CD4-positive, alpha-beta T cell (primary cell): ENCODE results near the gene OR5AU1. TPM values are rescaled to one million over a fixed set of nuclear protein-coding genes. Genes with fewer than 3 reads are reported as not detected.
A peak's percentile ranks its signal among the peaks of the same experiment; 100 is the strongest.

Source experiments
- ATAC-seq: fragments of 200-7000 bp; cut with Tn5 transposase; one replicate; pipeline ENCODE4 v1.10.0; 2022; ENCODE audit warnings: mild to moderate bottlenecking; ENCODE audit not compliant: poor library complexity
- CTCF ChIA-PET: fragments of 350-600 bp; sonication (Branson Sonifier 250); formaldehyde crosslinking; loops from one replicate; lab custom pipeline; 2021; ENCODE audit warnings: antibody characterized with exemption, inconsistent platforms; lab: Charles Lee
- POLR2A ChIA-PET: fragments of 350-600 bp; sonication (Branson Sonifier 250); formaldehyde crosslinking; loops from one replicate; lab custom pipeline; 2021; ENCODE audit warnings: antibody characterized with exemption, inconsistent platforms; lab: Charles Lee
- DNase-seq, 14 experiments: peaks; one replicate each; pipeline ENCODE4 v3.0.0-alpha.2; 2013 to 2020; ENCODE audit warnings: mixed read lengths in 2 of 14
- H3K27ac ChIP-seq, 2 donors: one replicate each; pipeline versions ENCODE4 v1.5.1 to v1.7.0; 2013; ENCODE audit warnings: low read length in 2 of 2, low read depth in 1 of 2, mild to moderate bottlenecking in 1 of 2
- H3K27me3 ChIP-seq, 2 experiments: 1 replicate in 1 of 2; 2 replicates in 1 of 2; pipeline versions ENCODE4 v1.6.1 to v1.7.0; 2013; ENCODE audit warnings: low read length in 2 of 2, control low read depth in 1 of 2, mild to moderate bottlenecking in 1 of 2, moderate library complexity in 1 of 2; ENCODE audit not compliant: insufficient read depth in 2 of 2, control insufficient read depth in 1 of 2
- H3K36me3 ChIP-seq: one replicate; pipeline ENCODE4 v1.6.1; 2013; ENCODE audit warnings: low read length, control low read depth; ENCODE audit not compliant: insufficient read depth
- H3K4me1 ChIP-seq: one replicate; pipeline ENCODE4 v1.6.1; 2013; ENCODE audit warnings: low read length, control low read depth; ENCODE audit not compliant: insufficient read depth
- H3K4me3 ChIP-seq: one replicate; pipeline ENCODE4 v1.5.1; 2013; ENCODE audit warnings: mild to moderate bottlenecking, low read length, moderate library complexity
- H3K9me3 ChIP-seq, 2 experiments: 1 replicate in 1 of 2; 2 replicates in 1 of 2; pipeline versions ENCODE4 v1.6.1 to v1.7.0; 2013; ENCODE audit warnings: low read length in 2 of 2, mild to moderate bottlenecking in 2 of 2, control low read depth in 1 of 2, moderate library complexity in 1 of 2; ENCODE audit not compliant: control insufficient read depth in 1 of 2, insufficient read depth in 1 of 2
- H3K27ac Mint-ChIP-seq: one replicate; pipeline ENCODE4 v1.8.0; 2020; ENCODE audit warnings: mixed read lengths
- H3K27me3 Mint-ChIP-seq: one replicate; pipeline ENCODE4 v1.8.0; 2021; ENCODE audit warnings: mixed read lengths
- H3K36me3 Mint-ChIP-seq: one replicate; pipeline ENCODE4 v1.8.0; 2021; ENCODE audit warnings: low read depth, mixed read lengths
- H3K4me1 Mint-ChIP-seq: one replicate; pipeline ENCODE4 v1.8.0; 2021; ENCODE audit warnings: low read depth, mixed read lengths
- H3K4me3 Mint-ChIP-seq: one replicate; pipeline ENCODE4 v1.8.0; 2020; ENCODE audit warnings: mild to moderate bottlenecking, mixed read lengths
- H3K9me3 Mint-ChIP-seq: one replicate; pipeline ENCODE4 v1.8.0; 2020; ENCODE audit warnings: mixed read lengths
- intact Hi-C, 2 experiments: fragments of 100-400 bp; cut with DNase I in 1 of 2; cut with micrococcal nuclease in 1 of 2; formaldehyde crosslinking; loops; one replicate each; pipeline versions ENCODE4 v1.15.1 to v1.9.0; 2023 to 2025; cut with DNase I, micrococcal nuclease
- total RNA-seq, 174 experiments: library from RNA in 2 of 174; stranded (reverse) in 2 of 174; gene quantifications; one replicate each; pipeline ENCODE4 v1.2.3 and lab custom pipeline; 2021 to 2026
- TF ChIP-seq, protein P1 (sequence below): fragments of 200-600 bp; IDR thresholded peaks from one replicate; pipeline ENCODE4 v1.8.0; 2022; ENCODE audit warnings: antibody characterized with exemption, mild to moderate bottlenecking

The OR5AU1 gene
- total RNA-seq, 2 experiments from 2014 or later: not detected

GRCh38 chr14:21136024-21136423 is 19.8 kb downstream of the OR5AU1 start:
- POLR2A ChIA-PET: interaction anchor here (2.0 kb wide), 1 partner anchor 33 kb away, joined by 5 read pairs; no protein-coding TSS in a partner anchor
- CTCF ChIA-PET: interaction anchor here (1.0 to 1.7 kb wide), 3 partner anchors 20 to 68 kb away, joined by 3 to 4 read pairs (median 3); partner anchors contain the start of gene OR5AU1
- H3K4me3 Mint-ChIP-seq: no peak overlapping the region

DNA sequence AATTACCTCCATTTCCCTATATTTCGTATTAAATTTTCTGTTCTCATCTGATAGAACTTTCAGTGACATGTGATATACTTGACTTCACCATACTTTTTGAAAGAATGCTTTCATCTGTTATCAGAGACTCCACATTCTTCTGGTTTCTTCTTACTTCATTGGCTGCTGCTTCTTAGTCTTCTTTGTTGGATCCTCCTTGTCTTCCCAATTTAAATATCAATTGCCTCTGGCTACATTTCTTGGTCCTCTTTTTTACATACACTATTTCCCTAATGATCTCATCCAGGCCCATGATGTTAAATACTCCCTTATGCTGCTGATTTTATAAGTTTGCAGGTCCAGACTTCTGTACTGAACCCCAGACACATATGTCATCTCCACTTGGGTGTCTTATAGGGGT is 22.0 kb downstream of the OR5AU1 start:
- ChIA-PET CTCF (no interaction called here), POLR2A (interaction anchor here (2.0 kb wide), 1 partner anchor 30 kb away, joined by 5 read pairs; no protein-coding TSS in a partner anchor)
- H3K9me3 Mint-ChIP-seq: no peaks in the 10 kb centered on the region
- H3K27ac ChIP-seq: no peak overlapping the region
- H3K4me1 Mint-ChIP-seq: no peaks in the 10 kb centered on the region
- TF ChIP-seq, protein P1, sequence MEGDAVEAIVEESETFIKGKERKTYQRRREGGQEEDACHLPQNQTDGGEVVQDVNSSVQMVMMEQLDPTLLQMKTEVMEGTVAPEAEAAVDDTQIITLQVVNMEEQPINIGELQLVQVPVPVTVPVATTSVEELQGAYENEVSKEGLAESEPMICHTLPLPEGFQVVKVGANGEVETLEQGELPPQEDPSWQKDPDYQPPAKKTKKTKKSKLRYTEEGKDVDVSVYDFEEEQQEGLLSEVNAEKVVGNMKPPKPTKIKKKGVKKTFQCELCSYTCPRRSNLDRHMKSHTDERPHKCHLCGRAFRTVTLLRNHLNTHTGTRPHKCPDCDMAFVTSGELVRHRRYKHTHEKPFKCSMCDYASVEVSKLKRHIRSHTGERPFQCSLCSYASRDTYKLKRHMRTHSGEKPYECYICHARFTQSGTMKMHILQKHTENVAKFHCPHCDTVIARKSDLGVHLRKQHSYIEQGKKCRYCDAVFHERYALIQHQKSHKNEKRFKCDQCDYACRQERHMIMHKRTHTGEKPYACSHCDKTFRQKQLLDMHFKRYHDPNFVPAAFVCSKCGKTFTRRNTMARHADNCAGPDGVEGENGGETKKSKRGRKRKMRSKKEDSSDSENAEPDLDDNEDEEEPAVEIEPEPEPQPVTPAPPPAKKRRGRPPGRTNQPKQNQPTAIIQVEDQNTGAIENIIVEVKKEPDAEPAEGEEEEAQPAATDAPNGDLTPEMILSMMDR: no peak
- ATAC-seq: no peak
- no peak overlapping the region for H3K4me3 Mint-ChIP-seq
- no peak overlapping the region for H3K4me3 ChIP-seq
- H3K9me3 ChIP-seq: no peaks in the 10 kb centered on the region
- H3K27me3 Mint-ChIP-seq: peaks cover 6% of the 10 kb centered on the region
- DNase-seq: no peak
- intact Hi-C loops: no loop called here
- H3K4me1 ChIP-seq: no peaks in the 10 kb centered on the region
- H3K27me3 ChIP-seq: no peaks in the 10 kb centered on the region
- no peak overlapping the region for H3K27ac Mint-ChIP-seq
- H3K36me3 Mint-ChIP-seq: no peaks in the 10 kb centered on the region
- no peaks in the 10 kb centered on the region for H3K36me3 ChIP-seq

More at GRCh38 chr14:21136024-21136423, 19.8 kb downstream of the OR5AU1 start:
- H3K9me3 Mint-ChIP-seq: no peaks in the 10 kb centered on the region
- H3K27ac ChIP-seq: no peak overlapping the region
- no peaks in the 10 kb centered on the region for H3K36me3 Mint-ChIP-seq
- H3K27me3 ChIP-seq: no peaks in the 10 kb centered on the region
- no peaks in the 10 kb centered on the region for H3K4me1 ChIP-seq
- ATAC-seq: no peak
- peak in 3 of 14 experiments; percentile 11 to 23 (median 14) for DNase-seq
- H3K4me1 Mint-ChIP-seq: no peaks in the 10 kb centered on the region
- no peak overlapping the region for H3K4me3 ChIP-seq
- H3K36me3 ChIP-seq: no peaks in the 10 kb centered on the region
- TF ChIP-seq, protein P1: peak; percentile 81
- H3K9me3 ChIP-seq: no peaks in the 10 kb centered on the region
- no peak overlapping the region for H3K27ac Mint-ChIP-seq
- peaks cover 6% of the 10 kb centered on the region for H3K27me3 Mint-ChIP-seq
- intact Hi-C loops: no loop called here

DNA sequence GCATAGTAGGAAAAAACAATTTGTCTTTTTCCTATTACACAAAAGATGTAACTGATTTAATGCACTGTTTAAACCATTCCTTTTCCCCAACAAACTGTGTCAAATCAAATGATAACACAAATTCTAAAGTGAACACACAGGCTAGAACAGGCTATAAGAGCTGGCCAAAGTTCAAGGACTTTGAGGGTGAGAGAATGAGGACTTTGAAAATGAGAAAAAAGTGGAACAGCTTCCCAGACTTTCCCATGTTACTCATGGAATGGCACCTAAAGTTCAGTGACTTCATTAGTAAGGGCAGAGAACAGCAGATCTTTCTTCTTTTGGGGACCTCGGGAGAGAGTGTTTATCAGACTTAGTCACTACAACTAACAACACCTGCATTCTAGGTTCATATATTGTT is 32.4 kb downstream of the OR5AU1 start:
- Histone ChIP-seq H3K27ac (no peak overlapping the region), H3K27me3 (peaks cover 3 to 9% of the 10 kb centered on the region in 2 experiments), H3K36me3 (no peaks in the 10 kb centered on the region), H3K4me3 (no peak overlapping the region), H3K4me1 (no peaks in the 10 kb centered on the region), H3K9me3 (peaks cover 0 to 3% of the 10 kb centered on the region in 2 experiments)
- ATAC-seq (no peak), DNase-seq (no peak)
- intact Hi-C loops: no loop called here
- ChIA-PET POLR2A (no interaction called here), CTCF (interaction anchor here (1.4 to 1.5 kb wide), 2 partner anchors 20 to 83 kb away, joined by 3 to 4 read pairs; no protein-coding TSS in a partner anchor)
- H3K27ac Mint-ChIP-seq: no peak overlapping the region
- no peaks in the 10 kb centered on the region for H3K9me3 Mint-ChIP-seq
- peaks cover 59% of the 10 kb centered on the region for H3K27me3 Mint-ChIP-seq
- TF ChIP-seq, protein P1: no peak
- no peaks in the 10 kb centered on the region for H3K4me1 Mint-ChIP-seq
- H3K4me3 Mint-ChIP-seq: no peak overlapping the region
- H3K36me3 Mint-ChIP-seq: no peaks in the 10 kb centered on the region
